ENCODE data around the gene TMPRSS4. TPM values are rescaled to one million over a fixed set of nuclear protein-coding genes. Genes with fewer than 3 reads are reported as not detected.

TMPRSS4 gene
- total RNA-seq, 1 experiment from 2014 or later, result not detected

GRCh38 chr11:118046964-118047700, 29.7 kb upstream of the TMPRSS4 start:
- H3K9me3 Mint-ChIP-seq (ENCODE audit: unreplicated experiment), result no peaks in the 10 kb centered on the region
- H3K4me1 Mint-ChIP-seq (ENCODE audit: insufficient read depth, unreplicated experiment), result peaks cover 11% of the 10 kb centered on the region
- intact Hi-C loops (cut with micrococcal nuclease), result no loop called here
- no TSS peak for BruUV-seq (replicated peaks)
- H3K36me3 Mint-ChIP-seq (ENCODE audit: insufficient read depth, unreplicated experiment), result no peaks in the 10 kb centered on the region
- POLR2A ChIA-PET, result no interaction called here
- H3K4me3 Mint-ChIP-seq (ENCODE audit: unreplicated experiment), result no peak overlapping the region
- H3K27ac Mint-ChIP-seq (ENCODE audit: low read depth, unreplicated experiment), result no peak overlapping the region
- DNase-seq (ENCODE audit: unreplicated experiment), result no peak
- peaks cover 58% of the 10 kb centered on the region for H3K27me3 Mint-ChIP-seq (ENCODE audit: insufficient read depth, unreplicated experiment)
- no peak for TF ChIP-seq CTCF (IDR thresholded peaks at IDR 0.05; ENCODE audit: unreplicated experiment)
- CTCF ChIA-PET, result interaction anchor here (1.8 to 2.2 kb wide), 2 partner anchors 203 to 239 kb away, joined by 8 to 11 read pairs; no protein-coding TSS in a partner anchor

GRCh38 chr11:118047749-118048148, 29.1 kb upstream of the TMPRSS4 start:
- BruUV-seq (replicated peaks), result no TSS peak
- intact Hi-C loops (cut with micrococcal nuclease), result no loop called here
- CTCF ChIA-PET, result interaction anchor here (1.8 to 2.2 kb wide), 2 partner anchors 204 to 240 kb away, joined by 8 to 11 read pairs; no protein-coding TSS in a partner anchor

GRCh38 chr11:118048472-118049370, 28.2 kb upstream of the TMPRSS4 start:
- Mint-ChIP-seq H3K4me3 (ENCODE audit: unreplicated experiment) (no peak overlapping the region), H3K27me3 (ENCODE audit: insufficient read depth, unreplicated experiment) (peaks cover 44% of the 10 kb centered on the region), H3K36me3 (ENCODE audit: insufficient read depth, unreplicated experiment) (no peaks in the 10 kb centered on the region), H3K9me3 (ENCODE audit: unreplicated experiment) (no peaks in the 10 kb centered on the region), H3K27ac (ENCODE audit: low read depth, unreplicated experiment) (no peak overlapping the region), H3K4me1 (ENCODE audit: insufficient read depth, unreplicated experiment) (peaks cover 11% of the 10 kb centered on the region)
- no TSS peak for BruUV-seq (replicated peaks)
- intact Hi-C loops (cut with micrococcal nuclease), result no loop called here
- POLR2A ChIA-PET, result no interaction called here
- CTCF ChIA-PET, result interaction anchor here (1.6 to 2.2 kb wide), 3 partner anchors 102 to 241 kb away, joined by 5 to 11 read pairs (median 8); no protein-coding TSS in a partner anchor
- TF ChIP-seq CTCF (IDR thresholded peaks at IDR 0.05; ENCODE audit: unreplicated experiment), result no peak
- DNase-seq (ENCODE audit: unreplicated experiment), result no peak

More at GRCh38 chr11:118047749-118048148, 29.1 kb upstream of the TMPRSS4 start:
- POLR2A ChIA-PET, result no interaction called here
- Mint-ChIP-seq H3K4me3 (ENCODE audit: unreplicated experiment) (no peak overlapping the region), H3K4me1 (ENCODE audit: insufficient read depth, unreplicated experiment) (peaks cover 11% of the 10 kb centered on the region), H3K9me3 (ENCODE audit: unreplicated experiment) (no peaks in the 10 kb centered on the region), H3K27ac (ENCODE audit: low read depth, unreplicated experiment) (no peak overlapping the region), H3K27me3 (ENCODE audit: insufficient read depth, unreplicated experiment) (peaks cover 51% of the 10 kb centered on the region), H3K36me3 (ENCODE audit: insufficient read depth, unreplicated experiment) (no peaks in the 10 kb centered on the region)
- no peak for DNase-seq (ENCODE audit: unreplicated experiment)
- TF ChIP-seq CTCF (IDR thresholded peaks at IDR 0.05; ENCODE audit: unreplicated experiment), result no peak

- no TSS peak for BruUV-seq (replicated peaks)
- CTCF ChIA-PET, result interaction anchor here (0.5 to 2.2 kb wide), 4 partner anchors 103 to 624 kb away, joined by 4 to 8 read pairs (median 5); no protein-coding TSS in a partner anchor
- POLR2A ChIA-PET, result no interaction called here
- Mint-ChIP-seq H3K27ac (ENCODE audit: low read depth, unreplicated experiment) (no peak overlapping the region), H3K4me3 (ENCODE audit: unreplicated experiment) (no peak overlapping the region), H3K27me3 (ENCODE audit: insufficient read depth, unreplicated experiment) (peaks cover 38% of the 10 kb centered on the region), H3K36me3 (ENCODE audit: insufficient read depth, unreplicated experiment) (no peaks in the 10 kb centered on the region), H3K9me3 (ENCODE audit: unreplicated experiment) (no peaks in the 10 kb centered on the region), H3K4me1 (ENCODE audit: insufficient read depth, unreplicated experiment) (peaks cover 11% of the 10 kb centered on the region)
- DNase-seq (ENCODE audit: unreplicated experiment), result no peak
- no peak for TF ChIP-seq CTCF (IDR thresholded peaks at IDR 0.05; ENCODE audit: unreplicated experiment)
- intact Hi-C loops (cut with micrococcal nuclease), result no loop called here
Measured at GRCh38 chr11:118049771-118050170, 27.1 kb upstream of the TMPRSS4 start.

Measured in MCF 10A (cell line).